H7 (cell line): ENCODE measurements around the gene PTDSS2. TPM values are rescaled to one million over a fixed set of nuclear protein-coding genes. Genes with fewer than 3 reads are reported as not detected.
A peak's percentile ranks its signal among the peaks of the same experiment; 100 is the strongest.

ENCODE experiments used
- DNase-seq: peaks from one replicate; pipeline ENCODE4 v3.0.0; 2012
- H3K27me3 ChIP-seq: 2 replicates; pipeline ENCODE4 v1.6.0; 2011; ENCODE audit warnings: mild to moderate bottlenecking, low read length; ENCODE audit not compliant: control insufficient read depth, insufficient read depth
- H3K36me3 ChIP-seq: replicated peaks from 2 replicates; pipeline ENCODE4 v1.5.1; 2011; ENCODE audit warnings: low read length; ENCODE audit not compliant: control insufficient read depth, insufficient read depth
- H3K4me3 ChIP-seq: 2 replicates; pipeline ENCODE4 v1.5.1; 2011; ENCODE audit warnings: low read depth, mild to moderate bottlenecking, control low read depth, low read length, moderate library complexity; ENCODE audit not compliant: insufficient read depth
- total RNA-seq: library from RNA; depleted of rRNA; stranded (reverse); fragments of >200 nt; shearing (Covaris generic); gene quantifications from 2 replicates; pipeline ENCODE4 v1.2.3, GENCODE V29; 2014

PTDSS2 gene
- total RNA-seq, 1 experiment from 2014 or later = 40.9 TPM

- peaks cover 20% of the 10 kb centered on the region for H3K36me3 ChIP-seq
- DNase-seq = peak; percentile 49
- H3K4me3 ChIP-seq = no peak overlapping the region
- H3K27me3 ChIP-seq = no peaks in the 10 kb centered on the region
Measured at GRCh38 chr11:501683-502287, 51.7 kb downstream of the PTDSS2 start.

GRCh38 chr11:502288-503178, 52.5 kb downstream of the PTDSS2 start:
- Histone ChIP-seq H3K36me3 (peaks cover 13% of the 10 kb centered on the region), H3K27me3 (no peaks in the 10 kb centered on the region), H3K4me3 (no peak overlapping the region)
- DNase-seq = peak; percentile 58

- no peak for DNase-seq
- no peak overlapping the region for H3K4me3 ChIP-seq
- H3K36me3 ChIP-seq = peaks cover 8% of the 10 kb centered on the region
- H3K27me3 ChIP-seq = no peaks in the 10 kb centered on the region
Measured at GRCh38 chr11:503179-503981, 53.3 kb downstream of the PTDSS2 start.

- DNase-seq = peak; percentile 73
- no peaks in the 10 kb centered on the region for H3K27me3 ChIP-seq
- H3K4me3 ChIP-seq = no peak overlapping the region; the same call in 1 of the 2 replicates
- H3K36me3 ChIP-seq = peaks cover 5% of the 10 kb centered on the region
Measured at GRCh38 chr11:504053-504993, 54.2 kb downstream of the PTDSS2 start.

- H3K27me3 ChIP-seq = no peaks in the 10 kb centered on the region
- H3K4me3 ChIP-seq = no peak overlapping the region
- DNase-seq = no peak
- H3K36me3 ChIP-seq = peaks cover 4% of the 10 kb centered on the region
Measured at GRCh38 chr11:504994-505344, 54.9 kb downstream of the PTDSS2 start.

GRCh38 chr11:506238-506994, 56.3 kb downstream of the PTDSS2 start:
- DNase-seq = peak; percentile 100
- Histone ChIP-seq H3K4me3 (peak overlapping the region; percentile 94), H3K36me3 (peaks cover 2% of the 10 kb centered on the region), H3K27me3 (no peaks in the 10 kb centered on the region)

- H3K27me3 ChIP-seq = no peaks in the 10 kb centered on the region
- peak within 1 kb of the TSS; percentile 94 for H3K4me3 ChIP-seq
- DNase-seq = peak; percentile 100
- peaks cover 2% of the 10 kb centered on the region for H3K36me3 ChIP-seq
Measured at GRCh38 chr11:506995-507726, 57.1 kb downstream of the PTDSS2 start, which contains the start of gene RNH1. TSS of gene RNH1 (minus strand) at chr11:507242. CDS start at chr11:502162, 5,080 bp downstream.

GRCh38 chr11:507727-508515, 57.8 kb downstream of the PTDSS2 start:
- DNase-seq = no peak
- Histone ChIP-seq H3K27me3 (no peaks in the 10 kb centered on the region), H3K36me3 (peaks cover 2% of the 10 kb centered on the region), H3K4me3 (peak overlapping the region; percentile 76)

GRCh38 chr11:508956-509355, 58.9 kb downstream of the PTDSS2 start:
- Histone ChIP-seq H3K36me3 (peaks cover 2% of the 10 kb centered on the region), H3K27me3 (no peaks in the 10 kb centered on the region), H3K4me3 (no peak overlapping the region)
- DNase-seq = no peak

GRCh38 chr11:512761-513595, 62.9 kb downstream of the PTDSS2 start:
- H3K36me3 ChIP-seq = peaks cover 2% of the 10 kb centered on the region
- DNase-seq = no peak
- H3K4me3 ChIP-seq = no peak overlapping the region
- no peaks in the 10 kb centered on the region for H3K27me3 ChIP-seq

GRCh38 chr11:514606-515005, 64.5 kb downstream of the PTDSS2 start:
- H3K4me3 ChIP-seq = no peak overlapping the region
- no peaks in the 10 kb centered on the region for H3K27me3 ChIP-seq
- peaks cover 2% of the 10 kb centered on the region for H3K36me3 ChIP-seq
- no peak for DNase-seq
